GM18873 (cell line): ENCODE results near the gene RBP7.
"Not testable (repeated sequence)": the region's sequence is repeated elsewhere in the genome, so short reads cannot be mapped to it uniquely, and the experiment has no call there.

ENCODE experiments used
- ATAC-seq: cut with Tn5 transposase; IDR thresholded peaks from one replicate; pipeline ENCODE4 v1.9.1; 2021; ENCODE audit warnings: mild to moderate bottlenecking, moderate library complexity, moderate number of reproducible peaks; ENCODE audit not compliant: unreplicated experiment, low FRiP score

Gene RBP7

GRCh38 chr1:9996624-9997582 is at the start of gene RBP7:
TSS of gene RBP7 (plus strand) at chr1:9997228. CDS start at chr1:9997259, 31 bp downstream.
- ATAC-seq, result no peak

GRCh38 chr1:9957726-9958125 is 39.3 kb upstream of the RBP7 start:
- ATAC-seq, result no peak

GRCh38 chr1:9960011-9960410 is 37.0 kb upstream of the RBP7 start:
- no peak for ATAC-seq

GRCh38 chr1:9960706-9961562 is 36.1 kb upstream of the RBP7 start:
- ATAC-seq, result no peak

- no peak for ATAC-seq
Observed at GRCh38 chr1:9984253-9984652, 12.8 kb upstream of the RBP7 start.

- no peak for ATAC-seq
Observed at GRCh38 chr1:9985001-9985400, 12.0 kb upstream of the RBP7 start.

- ATAC-seq, result no peak
Observed at GRCh38 chr1:9989773-9990172, 7.3 kb upstream of the RBP7 start.

GRCh38 chr1:9990944-9991343 is 6.1 kb upstream of the RBP7 start:
- no peak for ATAC-seq

GRCh38 chr1:9992910-9993309 is 4.1 kb upstream of the RBP7 start:
- no peak for ATAC-seq

GRCh38 chr1:9993561-9994075 is 3.4 kb upstream of the RBP7 start:
- no peak for ATAC-seq

- ATAC-seq, result no peak
Observed at GRCh38 chr1:10001016-10001665, 4.1 kb downstream of the RBP7 start.

GRCh38 chr1:10005248-10005647 is 8.2 kb downstream of the RBP7 start:
- not testable (repeated sequence) for ATAC-seq

- ATAC-seq, result no peak
Observed at GRCh38 chr1:10007169-10007568, 10.1 kb downstream of the RBP7 start.

GRCh38 chr1:10014016-10014415 is 17.0 kb downstream of the RBP7 start:
- ATAC-seq, result no peak

GRCh38 chr1:10019561-10019960 is 22.5 kb downstream of the RBP7 start:
- no peak for ATAC-seq

- ATAC-seq, result no peak
Observed at GRCh38 chr1:10020086-10020485, 23.1 kb downstream of the RBP7 start.

- not testable (repeated sequence) for ATAC-seq
Observed at GRCh38 chr1:10020678-10021077, 23.6 kb downstream of the RBP7 start.

GRCh38 chr1:10021992-10022391 is 25.0 kb downstream of the RBP7 start:
- not testable (repeated sequence) for ATAC-seq

- ATAC-seq, result no peak
Observed at GRCh38 chr1:10022656-10023055, 25.6 kb downstream of the RBP7 start.

GRCh38 chr1:10025354-10025753 is 28.3 kb downstream of the RBP7 start:
- ATAC-seq, result no peak
